ENCODE measurements around the gene TOMM22. TPM values are rescaled to one million over a fixed set of nuclear protein-coding genes. Genes with fewer than 3 reads are reported as not detected.

Gene TOMM22
- total RNA-seq, 1 donor = 35.0 TPM

DNA sequence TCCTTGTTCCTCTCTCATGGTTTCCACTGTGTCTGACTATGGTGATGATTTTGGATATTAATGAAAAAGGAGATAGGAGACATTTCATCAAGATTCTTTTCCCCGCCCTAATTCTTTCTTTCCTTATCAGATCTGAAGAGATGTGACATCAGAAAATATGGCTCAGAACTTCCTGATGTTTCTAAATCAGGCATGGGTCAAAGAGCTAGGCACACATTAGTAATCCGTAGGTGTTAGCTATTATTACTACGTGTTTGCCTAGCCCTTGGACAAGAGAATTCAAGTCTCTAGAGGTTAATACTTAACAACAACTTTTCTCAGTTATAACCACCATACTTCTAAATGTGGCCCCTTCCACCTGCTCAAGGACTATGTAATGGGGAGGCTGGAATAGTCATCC is 13.2 kb downstream of the TOMM22 start:
- DNase-seq (ENCODE audit: low read depth in 2 of 3, low spot score in 2 of 3) = no peak

DNA sequence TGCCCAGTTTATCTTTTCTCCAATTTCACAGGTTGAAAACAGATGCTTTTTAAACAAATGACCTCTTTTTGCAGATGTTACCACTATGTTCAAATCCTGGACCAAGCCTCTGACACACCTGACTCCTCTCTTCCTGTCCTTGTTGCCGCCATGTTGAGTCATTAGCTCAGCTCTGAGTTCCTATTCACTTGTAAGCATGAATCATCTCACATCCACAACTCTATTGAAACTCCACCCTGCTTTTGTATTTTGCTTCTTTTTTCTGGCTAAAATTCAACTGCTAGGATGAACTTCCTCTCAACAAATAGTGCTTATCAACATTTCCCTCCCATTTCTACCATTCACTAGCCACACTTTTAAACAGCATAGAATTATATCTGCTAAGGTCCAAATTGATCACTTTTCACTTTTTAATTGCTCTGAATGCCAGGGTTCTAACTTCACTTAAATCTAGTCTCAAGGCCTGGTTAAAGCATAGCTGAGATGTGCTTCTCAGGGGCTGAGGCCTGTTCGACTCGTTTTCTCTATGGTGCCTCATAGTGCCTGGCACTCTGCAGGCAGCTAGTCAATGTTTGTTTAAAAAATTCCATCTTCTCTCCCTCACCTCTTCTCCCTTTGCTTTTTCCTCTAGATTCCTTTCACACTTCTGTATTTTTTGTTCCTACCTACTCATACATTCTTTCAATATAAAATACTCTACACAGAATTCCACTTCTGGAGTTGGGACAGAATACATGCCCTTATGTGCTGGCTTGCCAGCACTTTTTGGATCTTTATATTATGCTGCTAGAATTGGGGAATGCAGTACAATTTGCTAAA is 15.1 kb downstream of the TOMM22 start:
- peak in 2 of 3 donors; percentile 21 to 37 for DNase-seq (ENCODE audit: low read depth in 2 of 3, low spot score in 2 of 3)

DNA sequence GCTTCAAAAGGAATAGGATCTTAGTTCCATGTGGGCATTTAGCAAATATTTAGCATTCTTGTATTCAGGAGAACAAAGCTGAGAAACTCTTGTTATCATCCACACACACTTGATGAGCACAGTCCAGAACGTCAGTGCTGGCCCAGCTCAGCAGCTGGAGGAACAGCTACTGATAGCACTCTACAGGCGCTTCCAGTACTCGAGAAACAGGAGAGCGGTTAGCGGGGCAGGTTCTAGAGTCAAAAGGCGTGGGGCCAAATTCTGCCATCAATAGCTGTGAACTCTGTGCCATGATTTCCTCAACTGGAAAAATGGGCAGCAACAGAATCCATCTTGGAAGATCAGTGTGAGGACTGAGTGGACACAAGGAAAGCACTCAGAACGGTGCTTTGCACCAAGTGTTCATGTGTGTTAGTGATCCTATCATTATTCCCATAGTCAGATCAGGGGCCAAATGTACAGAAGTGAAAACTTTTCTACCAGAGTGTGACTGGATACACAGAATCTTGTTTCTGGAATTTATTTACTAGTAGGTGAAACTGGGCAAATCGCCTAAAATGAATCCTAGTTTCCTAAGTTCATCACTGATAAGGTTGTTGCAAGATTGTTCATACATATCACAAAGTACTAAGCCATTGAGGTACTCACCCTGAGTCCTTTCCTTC is 15.8 kb downstream of the TOMM22 start:
- peak in 1 of 3 donors; percentile 15 for DNase-seq (ENCODE audit: low read depth in 2 of 3, low spot score in 2 of 3)

DNA sequence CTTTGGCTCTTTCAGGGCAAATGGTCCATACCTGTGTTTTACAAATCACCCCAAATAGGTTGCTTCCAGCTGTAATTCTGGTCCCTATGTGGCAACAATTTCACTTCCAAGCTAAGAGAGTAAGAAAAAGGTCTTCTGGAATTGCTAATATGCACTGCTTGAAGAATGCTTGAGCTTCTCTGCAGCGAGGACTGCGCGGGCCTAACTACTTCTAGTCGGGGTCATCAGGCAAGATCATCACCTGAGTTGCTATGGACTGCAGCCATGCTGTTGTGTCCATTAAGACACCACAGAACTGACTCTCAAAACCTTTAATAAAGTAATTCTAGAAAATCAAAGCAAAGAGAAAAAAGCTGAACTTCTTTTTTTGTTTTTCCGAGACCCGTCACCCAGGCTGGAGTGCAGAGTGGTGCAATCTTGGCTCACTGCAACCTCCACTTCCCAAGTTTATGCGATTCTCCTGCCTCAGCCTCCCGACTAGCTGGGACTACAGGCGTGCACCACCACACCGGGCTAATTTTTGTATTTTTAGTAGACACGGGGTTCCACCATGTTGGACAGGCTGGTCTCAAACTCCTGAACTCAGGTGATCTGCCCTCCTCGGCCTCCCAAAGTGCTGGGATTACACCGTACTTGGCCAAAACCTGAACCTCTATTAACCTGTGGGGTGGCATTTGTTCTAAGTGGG is 16.8 kb downstream of the TOMM22 start:
- DNase-seq (ENCODE audit: low read depth in 2 of 3, low spot score in 2 of 3) = no peak

DNA sequence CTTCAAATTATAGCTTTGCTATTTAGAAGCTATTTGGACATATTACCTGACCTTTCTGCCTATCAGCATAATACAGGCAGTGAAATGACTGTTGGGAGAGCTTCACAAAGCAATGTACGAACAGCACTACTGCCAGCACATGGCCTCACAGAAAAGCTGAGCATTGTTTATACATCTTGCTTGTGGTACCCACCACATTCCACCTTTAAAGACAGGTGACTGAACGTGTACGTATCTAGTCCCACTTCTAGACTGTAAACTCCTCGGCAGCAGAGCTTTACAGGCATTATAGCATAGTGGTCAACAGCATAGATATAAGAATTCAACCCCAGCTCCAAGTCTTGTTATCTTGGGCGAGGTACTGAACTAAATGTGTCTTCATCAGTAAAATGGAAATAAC is 17.4 kb downstream of the TOMM22 start:
- DNase-seq (ENCODE audit: low read depth in 2 of 3, low spot score in 2 of 3) = no peak

DNA sequence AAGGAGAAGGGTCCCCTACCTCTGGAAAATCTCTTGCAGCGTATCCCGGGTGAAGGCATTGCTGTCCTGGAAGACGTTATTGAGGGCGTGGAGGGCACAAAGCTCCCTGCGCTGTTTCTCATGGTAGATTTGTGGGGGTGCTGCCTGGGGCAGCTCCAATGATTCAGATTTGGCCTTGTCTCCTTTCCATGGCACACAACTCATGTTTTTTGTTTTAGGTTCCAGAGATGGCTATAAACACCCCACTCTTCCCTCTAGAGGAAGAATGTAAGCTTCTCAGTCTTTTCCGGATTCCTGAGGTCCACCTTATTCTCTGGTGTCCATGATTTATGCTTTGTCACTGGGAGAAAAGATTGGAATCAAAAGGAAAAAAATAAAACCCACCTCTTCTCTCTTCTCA is 18.0 kb downstream of the TOMM22 start:
- peak in 1 of 3 donors; percentile 10 for DNase-seq (ENCODE audit: low read depth in 2 of 3, low spot score in 2 of 3)

DNA sequence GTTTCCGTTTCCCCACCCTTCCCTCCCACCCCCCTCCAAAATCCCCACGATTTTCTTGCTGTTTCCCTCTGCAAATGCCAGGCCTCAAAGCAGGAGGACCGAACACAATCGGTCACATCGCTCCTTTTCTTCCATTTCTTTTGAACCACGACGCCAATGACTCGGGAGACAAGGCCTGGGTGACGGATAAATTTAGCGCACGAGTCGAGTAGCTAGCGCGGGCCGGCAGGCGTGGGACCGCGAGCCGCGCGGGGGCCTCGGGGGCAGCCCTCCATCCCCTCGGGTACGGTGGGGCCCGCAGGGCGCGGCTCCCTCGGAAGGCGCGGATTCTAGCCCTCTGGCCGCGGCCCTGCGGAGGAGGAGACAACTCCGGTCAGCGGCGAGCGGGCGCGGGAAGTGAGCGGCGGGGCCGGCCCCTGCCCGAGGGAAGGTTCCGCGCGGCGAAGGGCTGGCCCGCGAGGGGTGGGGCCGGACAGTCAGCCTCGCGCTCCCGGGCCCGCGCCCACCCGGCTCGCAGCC is 18.6 kb downstream of the TOMM22 start:
- peak in 2 of 3 donors; percentile 31 to 45 for DNase-seq (ENCODE audit: low read depth in 2 of 3, low spot score in 2 of 3)

DNA sequence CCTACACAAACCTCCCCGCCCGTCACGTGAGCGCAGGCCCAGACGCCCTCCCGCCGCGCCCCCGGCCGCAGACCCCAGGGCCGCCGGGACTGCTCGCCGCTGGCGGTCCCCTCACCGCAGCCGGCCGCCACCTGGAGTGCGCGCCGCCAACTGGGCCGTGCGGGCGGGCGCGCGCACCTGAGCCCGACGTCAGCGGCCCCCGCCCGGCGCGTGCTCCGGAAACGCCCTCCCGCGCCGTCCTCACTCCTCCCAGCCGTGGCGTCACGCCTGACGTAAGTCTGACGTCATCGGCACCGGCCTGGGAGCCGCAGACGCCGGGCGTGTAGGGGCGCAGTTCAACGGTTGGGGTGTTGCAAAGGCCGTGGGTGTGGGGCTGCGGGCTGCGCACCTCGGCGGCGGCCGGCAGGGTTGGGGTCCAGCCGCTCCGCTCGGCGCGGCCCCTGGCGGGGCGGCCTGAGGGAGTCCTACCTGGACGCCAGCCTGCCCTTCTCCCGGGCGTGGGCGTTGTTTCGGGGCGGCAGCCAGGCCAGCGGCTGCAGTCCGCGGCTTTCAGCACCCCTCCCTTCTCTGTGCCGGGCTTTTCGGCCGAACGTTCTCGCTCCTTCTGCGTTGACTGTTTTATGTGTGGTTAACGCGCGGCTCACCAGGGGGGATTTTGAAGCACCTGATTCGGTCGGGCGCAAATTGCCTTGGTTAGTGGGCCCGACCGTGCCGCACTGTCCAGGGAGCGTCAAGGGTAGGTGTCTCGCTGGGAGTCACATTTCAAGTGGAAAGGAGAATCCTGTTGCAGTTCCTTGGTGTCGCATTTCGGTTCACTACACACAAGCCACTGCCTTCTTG is 19.3 kb downstream of the TOMM22 start, which contains the start of gene JOSD1:
Gene JOSD1 (minus strand): TSS at position 155 of the 840 bp plus-strand sequence. CDS start 956 bp downstream, outside the sequence.
- peak; percentile 97 to 100 (median 97) for DNase-seq (ENCODE audit: low read depth in 2 of 3, low spot score in 2 of 3)

DNA sequence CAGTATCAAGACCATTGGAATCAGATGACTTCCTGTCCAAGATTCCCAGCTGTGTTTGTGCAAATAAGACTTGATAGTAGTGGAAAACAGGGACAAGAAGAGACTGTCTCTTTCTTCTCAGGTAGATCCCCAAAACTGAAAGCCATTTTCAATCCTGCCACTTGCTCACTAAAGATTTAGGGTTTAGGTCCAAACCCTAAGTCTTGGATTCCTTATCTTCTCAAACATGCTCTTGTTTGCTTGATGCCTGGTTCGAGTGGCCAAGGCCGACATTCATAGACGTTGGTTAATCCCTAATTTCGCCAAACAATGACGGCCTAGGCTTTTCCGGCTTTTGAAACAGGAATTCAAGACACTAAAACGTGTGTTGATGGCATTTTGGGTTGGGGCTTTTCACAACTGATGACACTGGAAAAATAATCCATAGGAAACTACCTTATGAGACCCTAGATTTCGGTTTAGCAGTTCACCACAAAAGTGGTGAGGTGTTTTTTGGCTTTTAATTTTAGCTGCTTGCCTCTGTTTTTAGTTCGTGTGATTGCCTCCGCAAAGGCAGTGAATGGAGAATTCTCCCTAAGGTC is 23.0 kb downstream of the TOMM22 start:
- no peak for DNase-seq (ENCODE audit: low read depth in 2 of 3, low spot score in 2 of 3)

DNA sequence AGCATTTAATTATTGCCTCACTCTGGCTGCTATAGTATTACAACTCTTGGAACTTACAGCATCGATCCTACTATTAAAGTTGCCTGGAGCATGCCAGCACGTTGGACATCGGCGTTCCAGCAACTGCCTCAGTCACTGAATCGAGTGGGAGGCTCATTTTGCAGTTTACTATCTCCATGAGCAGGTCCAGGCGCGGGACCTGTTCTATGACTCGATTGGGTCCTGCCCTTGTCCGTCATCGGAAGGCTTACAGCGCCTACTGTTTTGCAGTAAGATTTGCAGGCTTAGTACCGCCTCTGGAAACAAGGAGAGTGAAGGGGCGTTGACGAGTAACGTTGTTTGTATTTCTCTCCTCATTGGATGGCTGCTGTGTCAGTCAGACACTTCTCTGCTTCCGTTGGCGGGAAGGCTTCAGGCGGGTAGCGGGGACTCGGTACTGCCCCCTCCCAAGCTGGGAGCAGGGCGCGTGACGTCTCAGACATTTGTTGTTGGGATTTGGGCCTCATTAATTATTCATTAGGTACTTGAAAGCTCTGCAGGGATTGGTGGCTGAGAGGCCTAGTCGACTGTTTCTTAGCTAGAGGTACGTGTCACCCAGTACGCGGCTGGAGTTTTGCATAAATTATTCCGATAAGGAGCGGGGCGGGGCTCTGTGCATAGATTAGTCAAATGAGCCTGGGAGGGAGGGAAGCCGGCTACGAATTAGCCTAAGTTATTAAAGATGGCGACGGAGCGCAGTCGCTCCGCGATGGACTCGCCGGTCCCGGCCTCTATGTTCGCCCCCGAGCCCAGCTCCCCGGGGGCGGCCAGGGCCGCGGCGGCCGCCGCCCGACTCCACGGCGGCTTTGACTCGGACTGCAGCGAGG is 23.7 kb downstream of the TOMM22 start, which contains the start of gene GTPBP1:
Gene GTPBP1 (plus strand): TSS at position 710 of the 866 bp plus-strand sequence. CDS start 12 bp downstream, at position 722.
- peak; percentile 94 to 100 (median 100) for DNase-seq (ENCODE audit: low read depth in 2 of 3, low spot score in 2 of 3)

DNA sequence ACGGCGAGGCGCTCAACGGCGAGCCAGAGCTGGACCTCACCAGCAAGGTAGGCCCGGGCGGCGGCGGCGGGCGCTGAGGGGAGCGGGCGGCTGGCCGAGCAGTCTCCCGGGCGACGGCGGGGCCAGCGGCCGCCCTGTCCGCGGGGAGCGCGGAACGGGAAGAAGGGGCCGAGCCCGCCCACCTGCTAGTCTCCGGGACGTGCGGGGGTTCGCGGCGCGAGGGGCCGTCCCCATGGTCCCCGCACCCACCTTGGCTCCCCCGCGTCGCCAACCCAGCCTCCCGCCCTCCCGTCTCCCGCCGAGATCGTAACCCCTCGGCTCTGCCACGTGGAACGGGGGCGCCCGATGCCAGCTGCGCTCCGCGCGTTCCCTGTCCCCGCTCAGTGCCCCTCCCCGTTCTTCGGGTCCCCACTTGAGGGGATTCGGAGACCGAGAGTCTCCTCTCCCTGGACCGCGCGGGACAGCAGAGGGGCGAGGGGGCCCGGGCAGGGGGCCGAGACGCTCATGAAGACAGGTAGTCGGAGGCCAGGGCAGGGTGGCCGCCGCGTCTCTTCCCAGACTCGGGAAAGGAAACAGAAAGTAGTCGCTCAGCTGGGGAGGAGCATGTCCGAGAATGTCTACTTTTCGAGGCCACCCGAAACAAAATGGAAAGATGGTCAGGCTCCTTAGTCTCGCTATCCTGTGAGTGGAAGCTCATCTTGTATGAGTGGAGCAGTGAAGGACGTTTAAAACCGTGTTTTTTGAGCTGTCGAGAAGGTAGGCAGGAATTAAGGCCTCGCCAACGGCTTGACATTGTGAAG is 24.5 kb downstream of the TOMM22 start:
- peak in 1 of 3 donors; percentile 35 for DNase-seq (ENCODE audit: low read depth in 2 of 3, low spot score in 2 of 3)

DNA sequence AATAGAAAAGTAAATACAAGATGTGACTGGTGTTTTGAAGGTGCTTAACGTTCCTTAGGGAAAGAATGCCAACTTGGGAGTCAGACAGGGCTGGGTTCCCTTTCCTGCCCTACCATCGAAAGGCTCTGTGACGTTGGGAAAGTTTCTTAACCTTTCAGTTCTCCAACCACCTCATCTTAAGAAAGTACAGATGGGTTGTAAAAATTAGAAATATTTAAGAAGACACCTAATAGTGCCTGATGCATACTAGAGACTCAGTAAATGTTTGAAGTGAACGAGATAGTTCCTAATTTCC is 25.1 kb downstream of the TOMM22 start:
- no peak for DNase-seq (ENCODE audit: low read depth in 2 of 3, low spot score in 2 of 3)

DNA sequence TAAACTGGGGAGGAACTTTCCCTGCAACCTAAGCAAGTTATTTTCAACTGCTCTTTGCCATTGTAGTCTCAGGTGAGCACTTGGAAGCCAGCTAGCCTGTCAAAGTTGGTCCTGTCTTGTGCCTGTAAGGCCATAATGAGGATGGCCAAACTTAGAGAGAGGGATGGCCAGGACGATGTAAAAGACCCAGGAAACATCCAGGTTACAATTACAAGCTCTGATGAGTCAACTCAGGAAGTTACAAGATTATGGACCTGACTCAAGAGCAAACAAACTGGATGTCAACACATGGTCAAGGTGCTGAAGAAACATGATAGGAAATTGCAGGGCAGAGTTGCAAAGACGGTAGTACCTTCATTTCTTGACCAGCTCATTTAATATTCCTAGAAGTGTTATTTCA is 25.6 kb downstream of the TOMM22 start:
- DNase-seq (ENCODE audit: low read depth in 2 of 3, low spot score in 2 of 3) = no peak

DNA sequence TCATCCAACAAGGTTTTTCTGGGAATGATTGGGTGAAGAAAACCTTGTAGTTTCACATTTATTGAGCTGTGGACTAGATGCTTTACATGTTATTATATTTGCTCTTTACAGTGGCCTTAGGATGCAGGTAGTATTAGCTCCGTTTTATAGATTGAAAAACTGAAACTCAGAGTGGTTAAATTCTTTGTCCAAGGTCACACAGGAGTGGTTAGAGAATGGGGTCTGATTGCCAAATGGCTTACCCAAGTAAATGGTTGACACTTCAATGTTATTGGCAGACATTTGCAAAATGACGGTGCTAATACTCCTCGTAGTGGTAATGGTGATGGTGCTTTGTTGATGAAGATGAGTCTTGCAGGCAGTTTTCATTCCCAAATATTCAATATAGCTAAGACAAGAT is 26.2 kb downstream of the TOMM22 start:
- no peak for DNase-seq (ENCODE audit: low read depth in 2 of 3, low spot score in 2 of 3)

DNA sequence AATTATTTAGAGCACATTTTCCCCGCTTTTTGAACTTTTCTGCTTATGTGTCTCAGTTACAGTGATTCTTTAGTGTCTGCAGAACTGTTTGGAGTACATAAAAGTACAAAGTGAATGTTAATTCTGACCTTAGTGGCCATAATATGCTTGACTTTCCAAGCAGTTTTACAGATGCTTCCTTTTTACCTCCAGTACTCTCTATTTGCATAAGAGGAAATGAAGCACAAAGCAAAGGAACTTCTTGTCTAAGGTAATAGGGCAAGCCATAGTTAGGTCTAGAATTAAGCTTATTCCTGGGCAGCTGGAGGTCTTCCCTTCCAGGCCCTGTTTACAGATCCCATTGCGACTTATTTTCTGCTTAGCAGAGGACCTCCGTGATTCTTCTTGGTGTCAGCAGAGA is 27.5 kb downstream of the TOMM22 start:
- DNase-seq (ENCODE audit: low read depth in 2 of 3, low spot score in 2 of 3) = peak in 1 of 3 donors; percentile 18

DNA sequence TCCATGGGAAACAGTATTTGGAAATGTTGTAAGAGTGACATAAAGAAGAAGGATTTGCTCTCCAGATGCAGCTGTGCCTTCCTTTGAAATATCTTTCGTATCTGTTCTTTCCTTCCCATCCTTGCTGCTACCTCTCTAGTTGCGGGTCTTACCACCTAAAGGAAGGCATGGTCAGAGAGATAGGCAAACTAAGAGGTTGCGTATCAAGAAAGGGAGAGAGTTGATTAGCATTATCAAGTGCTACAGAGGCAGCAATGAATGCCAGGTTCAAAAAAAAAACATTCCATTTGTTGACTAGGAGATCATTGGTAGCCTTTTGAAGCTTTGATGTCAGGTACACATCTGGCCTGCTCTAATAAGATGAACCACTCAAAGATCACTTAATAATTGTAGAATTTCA is 28.6 kb downstream of the TOMM22 start:
- no peak for DNase-seq (ENCODE audit: low read depth in 2 of 3, low spot score in 2 of 3)

DNA sequence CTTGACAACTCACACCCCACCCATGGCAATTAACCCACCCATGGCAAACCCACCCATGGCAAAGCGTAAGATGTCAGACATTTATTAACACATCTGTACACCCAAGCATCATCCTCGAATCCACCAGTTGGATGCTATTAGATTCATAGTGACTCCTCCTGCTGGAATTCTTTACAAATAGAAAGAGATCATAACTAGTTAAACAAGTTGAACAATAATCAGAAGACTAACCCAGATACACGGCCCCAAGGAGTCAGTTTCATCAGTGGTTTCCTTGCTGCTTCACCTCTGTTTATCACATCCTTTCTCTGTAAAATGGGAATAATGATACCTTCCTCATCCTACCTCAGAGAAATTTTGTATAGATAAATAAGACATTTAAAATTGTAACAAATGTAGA is 29.1 kb downstream of the TOMM22 start:
- no peak for DNase-seq (ENCODE audit: low read depth in 2 of 3, low spot score in 2 of 3)
